DOHH2 (cell line): ENCODE results near the gene SERPINB12.

Source experiments
- H3F3A ChIP-seq: fragments of 200-600 bp; sonication (generic), shearing (Covaris generic); 2 replicates; pipeline ENCODE4 v1.6.0; 2016; ENCODE audit warnings: antibody characterized with exemption, mild to moderate bottlenecking; ENCODE audit not compliant: control insufficient read depth, insufficient read depth
- H3K27ac ChIP-seq: fragments of 200-600 bp; sonication (generic); 2 replicates; pipeline ENCODE4 v1.5.1; 2014; ENCODE audit warnings: low read depth, mild to moderate bottlenecking, low read length, moderate library complexity
- H3K27me3 ChIP-seq: fragments of 200-600 bp; sonication (generic); 2 replicates; pipeline ENCODE4 v1.6.1; 2014; ENCODE audit warnings: mild to moderate bottlenecking, low read length, mixed read lengths; ENCODE audit not compliant: control insufficient read depth
- H3K36me3 ChIP-seq: fragments of 200-600 bp; sonication (generic); 2 replicates; pipeline ENCODE4 v1.6.1; 2014; ENCODE audit warnings: mild to moderate bottlenecking, low read length, moderate library complexity, mixed read lengths; ENCODE audit not compliant: control insufficient read depth
- H3K4me1 ChIP-seq: fragments of 200-600 bp; sonication (generic); 2 replicates; pipeline ENCODE4 v1.6.1; 2014; ENCODE audit warnings: mild to moderate bottlenecking, low read length, mixed read lengths; ENCODE audit not compliant: control insufficient read depth
- H3K4me2 ChIP-seq: fragments of 200-600 bp; sonication (generic); 2 replicates; pipeline ENCODE4 v1.6.0; 2014; ENCODE audit warnings: mild to moderate bottlenecking, low read length, moderate library complexity
- H3K4me3 ChIP-seq: fragments of 200-600 bp; sonication (generic); 2 replicates; pipeline ENCODE4 v1.5.1; 2014; ENCODE audit warnings: mild to moderate bottlenecking, low read length, mixed read lengths
- H3K79me2 ChIP-seq: fragments of 200-600 bp; sonication (generic); 2 replicates; pipeline ENCODE4 v1.6.1; 2014; ENCODE audit warnings: mild to moderate bottlenecking, low read length, mixed read lengths; ENCODE audit not compliant: control insufficient read depth
- H3K9me2 ChIP-seq: fragments of 200-600 bp; sonication (generic); replicated peaks from 2 replicates; pipeline ENCODE4 v1.6.1; 2014; ENCODE audit warnings: mild to moderate bottlenecking, low read length, mixed read lengths; ENCODE audit not compliant: control insufficient read depth
- H3K9me3 ChIP-seq: fragments of 200-600 bp; sonication (generic); 2 replicates; pipeline ENCODE4 v1.6.1; 2014; ENCODE audit warnings: antibody characterized with exemption, low read length, mixed read lengths; ENCODE audit not compliant: control insufficient read depth, insufficient read depth
- H4K20me1 ChIP-seq: fragments of 200-600 bp; sonication (generic); 2 replicates; pipeline ENCODE4 v1.6.0; 2014; ENCODE audit warnings: low read depth, mild to moderate bottlenecking, antibody characterized with exemption, low read length, moderate library complexity; ENCODE audit not compliant: control insufficient read depth, insufficient read depth
- EZH2phosphoT487 ChIP-seq: fragments of 200-600 bp; sonication (generic); IDR thresholded peaks from 2 replicates; pipeline ENCODE4 v1.6.1; 2017; ENCODE audit warnings: borderline replicate concordance, mild to moderate bottlenecking, antibody characterized with exemption, low read length, moderate library complexity, mixed read lengths
- TF ChIP-seq, protein P1 (sequence below): fragments of 200-600 bp; sonication (generic); IDR thresholded peaks from one replicate; pipeline ENCODE4 v1.5.1; 2014; ENCODE audit warnings: antibody characterized with exemption, mild to moderate bottlenecking, low read depth, low read length; ENCODE audit not compliant: poor library complexity, severe bottlenecking

Gene SERPINB12

DNA sequence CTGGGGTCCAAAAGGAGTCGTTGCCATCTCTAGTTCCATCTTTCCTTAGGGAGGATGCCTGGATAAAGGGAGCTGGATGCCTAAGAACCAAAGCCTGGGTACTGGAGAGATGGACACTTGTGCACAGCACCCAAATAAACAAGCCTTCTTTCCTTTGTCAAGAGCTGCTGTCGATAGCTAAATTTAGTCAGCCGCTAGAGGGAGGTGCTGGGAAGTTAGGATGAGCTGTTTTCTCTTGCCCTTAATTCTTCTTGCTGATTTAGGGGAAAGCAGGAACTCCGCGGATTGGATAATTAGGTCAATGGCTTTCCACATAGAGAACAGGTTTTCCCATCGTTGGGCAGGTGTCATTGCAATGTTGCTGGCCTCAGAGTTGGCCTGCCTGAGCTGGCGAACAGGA lies 30.9 kb upstream of the SERPINB12 start:
- no peaks in the 10 kb centered on the region for H3K9me2 ChIP-seq
- H4K20me1 ChIP-seq, result no peaks in the 10 kb centered on the region
- no peaks in the 10 kb centered on the region for H3K4me1 ChIP-seq
- H3K9me3 ChIP-seq, result no peaks in the 10 kb centered on the region
- peaks cover 7% of the 10 kb centered on the region for H3K27me3 ChIP-seq
- no peak overlapping the region for H3K4me2 ChIP-seq
- no peaks in the 10 kb centered on the region for H3K36me3 ChIP-seq
- no peak overlapping the region for H3K27ac ChIP-seq
- TF ChIP-seq, protein P1, sequence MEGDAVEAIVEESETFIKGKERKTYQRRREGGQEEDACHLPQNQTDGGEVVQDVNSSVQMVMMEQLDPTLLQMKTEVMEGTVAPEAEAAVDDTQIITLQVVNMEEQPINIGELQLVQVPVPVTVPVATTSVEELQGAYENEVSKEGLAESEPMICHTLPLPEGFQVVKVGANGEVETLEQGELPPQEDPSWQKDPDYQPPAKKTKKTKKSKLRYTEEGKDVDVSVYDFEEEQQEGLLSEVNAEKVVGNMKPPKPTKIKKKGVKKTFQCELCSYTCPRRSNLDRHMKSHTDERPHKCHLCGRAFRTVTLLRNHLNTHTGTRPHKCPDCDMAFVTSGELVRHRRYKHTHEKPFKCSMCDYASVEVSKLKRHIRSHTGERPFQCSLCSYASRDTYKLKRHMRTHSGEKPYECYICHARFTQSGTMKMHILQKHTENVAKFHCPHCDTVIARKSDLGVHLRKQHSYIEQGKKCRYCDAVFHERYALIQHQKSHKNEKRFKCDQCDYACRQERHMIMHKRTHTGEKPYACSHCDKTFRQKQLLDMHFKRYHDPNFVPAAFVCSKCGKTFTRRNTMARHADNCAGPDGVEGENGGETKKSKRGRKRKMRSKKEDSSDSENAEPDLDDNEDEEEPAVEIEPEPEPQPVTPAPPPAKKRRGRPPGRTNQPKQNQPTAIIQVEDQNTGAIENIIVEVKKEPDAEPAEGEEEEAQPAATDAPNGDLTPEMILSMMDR, result peak; percentile 33
- TF ChIP-seq EZH2phosphoT487, result no peak
- no peaks in the 10 kb centered on the region for H3K79me2 ChIP-seq
- no peaks in the 10 kb centered on the region for H3F3A ChIP-seq
- H3K4me3 ChIP-seq, result no peak overlapping the region

DNA sequence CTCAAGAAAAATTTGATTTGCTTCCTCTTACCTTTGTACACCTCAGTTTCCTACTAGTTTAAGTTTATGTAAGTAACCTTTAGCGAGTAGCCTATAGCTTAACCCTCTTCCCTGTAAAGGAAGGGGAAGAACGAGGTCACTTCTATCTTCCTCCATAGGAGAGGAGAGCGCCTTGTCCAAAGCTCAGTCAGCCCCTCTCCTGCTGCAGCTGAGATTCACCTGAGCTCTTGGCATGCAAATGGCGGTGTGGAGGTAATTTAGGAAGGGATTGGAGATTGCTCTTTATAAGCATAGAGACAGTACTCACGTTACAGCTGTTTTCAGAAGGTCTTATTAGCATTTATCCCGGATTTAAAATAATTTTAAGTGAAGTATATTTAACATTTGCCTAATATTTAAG lies 27.8 kb upstream of the SERPINB12 start:
- Histone ChIP-seq H3K27ac (no peak overlapping the region), H3K9me2 (no peaks in the 10 kb centered on the region), H3K9me3 (no peaks in the 10 kb centered on the region), H3K4me3 (no peak overlapping the region), H3F3A (no peaks in the 10 kb centered on the region), H3K4me2 (no peak overlapping the region), H4K20me1 (no peaks in the 10 kb centered on the region), H3K36me3 (no peaks in the 10 kb centered on the region), H3K27me3 (peaks cover 10% of the 10 kb centered on the region), H3K4me1 (no peaks in the 10 kb centered on the region), H3K79me2 (no peaks in the 10 kb centered on the region)
- no peak for TF ChIP-seq EZH2phosphoT487
- TF ChIP-seq, protein P1, result no peak

DNA sequence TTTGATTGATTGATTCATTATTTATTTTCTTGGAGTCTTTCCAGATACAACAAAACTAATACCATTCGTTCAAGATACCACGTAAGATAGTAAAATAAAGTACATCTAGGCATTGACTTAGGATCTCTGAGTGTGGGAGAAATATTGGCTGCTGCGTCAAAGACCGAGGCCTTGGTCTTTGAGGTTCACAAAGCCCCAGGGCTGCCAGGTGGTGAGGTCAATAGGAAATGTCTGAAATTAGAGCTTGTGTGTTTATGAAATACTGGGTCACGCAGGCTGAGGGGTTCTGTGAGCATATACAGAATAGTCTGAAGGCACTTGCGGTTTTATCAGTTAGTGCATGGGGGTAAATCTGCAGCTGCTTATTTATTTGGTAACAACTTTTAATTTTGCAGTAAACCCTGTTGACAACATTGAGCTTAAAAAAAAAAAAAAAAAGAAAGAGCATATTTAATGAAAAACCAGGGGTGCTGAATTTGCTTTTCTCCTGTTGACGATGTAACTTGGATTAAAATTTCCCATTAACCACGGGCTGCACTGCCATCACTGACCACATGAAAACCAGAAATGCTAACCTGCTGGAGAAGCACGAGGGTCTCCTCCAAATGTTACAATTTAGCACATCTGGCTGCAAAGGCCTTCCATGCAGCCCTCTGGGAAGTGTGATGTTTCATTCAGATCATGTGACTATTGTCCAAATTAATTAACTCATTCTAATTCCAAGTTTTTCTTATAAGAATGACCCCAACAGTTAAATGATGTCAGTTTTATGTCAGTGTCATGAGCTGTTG lies 27.1 kb upstream of the SERPINB12 start:
- Histone ChIP-seq H3K9me3 (no peaks in the 10 kb centered on the region), H4K20me1 (no peaks in the 10 kb centered on the region), H3K4me3 (no peak overlapping the region), H3K4me2 (no peak overlapping the region), H3K79me2 (no peaks in the 10 kb centered on the region), H3K27me3 (peaks cover 10% of the 10 kb centered on the region), H3K9me2 (no peaks in the 10 kb centered on the region), H3K36me3 (no peaks in the 10 kb centered on the region), H3K27ac (no peak overlapping the region), H3K4me1 (no peaks in the 10 kb centered on the region), H3F3A (no peaks in the 10 kb centered on the region)
- TF ChIP-seq EZH2phosphoT487, result no peak
- TF ChIP-seq, protein P1, result no peak
